ENCODE results near the gene MECR.
A peak's percentile ranks its signal among the peaks of the same experiment; 100 is the strongest.
"Not testable (repeated sequence)": the region's sequence is repeated elsewhere in the genome, so short reads cannot be mapped to it uniquely, and the experiment has no call there.

MECR gene

GRCh38 chr1:29234881-29235280, 4.1 kb upstream of the MECR start:
- not testable (repeated sequence) for DNase-seq

DNA sequence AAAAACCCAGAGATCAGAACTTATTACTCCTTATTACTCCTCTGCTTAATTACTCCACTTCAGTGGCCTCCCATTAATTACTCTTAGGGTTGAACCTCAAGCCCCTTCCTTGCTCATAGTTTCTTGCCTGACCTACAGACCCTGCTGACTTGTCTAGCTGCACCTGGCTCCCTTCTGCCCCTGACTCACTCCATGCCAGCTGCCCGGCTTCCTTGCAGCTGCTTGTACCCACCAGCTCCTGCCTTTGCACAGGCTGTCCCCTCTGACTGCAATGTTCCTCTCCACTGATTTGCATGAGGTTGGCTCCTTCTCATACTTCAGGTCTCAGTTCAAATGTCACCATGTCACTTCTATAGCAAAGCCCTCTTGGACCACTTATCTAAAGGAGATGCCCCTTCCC, 3.7 kb upstream of the MECR start:
- DNase-seq: no peak

GRCh38 chr1:29233693-29234092, 3.0 kb upstream of the MECR start:
- DNase-seq: no peak

GRCh38 chr1:29232387-29232786, 1.7 kb upstream of the MECR start:
- DNase-seq: no peak

- DNase-seq: no peak
These were observed 556 bp downstream of the MECR start for GRCh38 chr1:29230204-29230552.

GRCh38 chr1:29227511-29227910, 3.2 kb downstream of the MECR start:
- no peak for DNase-seq

- no peak for DNase-seq
These were observed 5.4 kb downstream of the MECR start for GRCh38 chr1:29225361-29225760.

GRCh38 chr1:29224356-29224837, 6.3 kb downstream of the MECR start:
- DNase-seq: peak; percentile 61

- no peak for DNase-seq
These were observed 7.2 kb downstream of the MECR start for GRCh38 chr1:29223521-29223920.

GRCh38 chr1:29222686-29223085, 8.0 kb downstream of the MECR start:
- no peak for DNase-seq

DNA sequence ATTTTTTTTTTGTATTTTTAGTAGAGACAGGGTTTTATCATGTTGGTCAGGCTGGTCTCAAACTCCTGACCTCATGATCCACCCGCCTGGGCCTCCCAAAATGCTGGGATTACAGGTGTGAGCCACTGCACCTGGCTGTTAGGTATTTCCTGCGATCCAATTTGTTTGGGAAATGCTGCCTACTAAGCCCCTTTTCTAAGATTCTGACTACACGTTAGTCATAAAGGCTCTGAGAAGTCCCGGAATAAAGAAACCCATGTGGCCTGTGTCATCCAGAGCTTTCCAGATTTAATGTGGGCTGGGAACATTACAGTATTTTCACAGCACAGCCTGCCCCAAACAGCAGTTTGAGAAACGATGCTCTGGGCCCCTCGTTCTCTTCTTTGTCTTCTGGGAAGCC, 8.5 kb downstream of the MECR start:
- not testable (repeated sequence) for DNase-seq

DNA sequence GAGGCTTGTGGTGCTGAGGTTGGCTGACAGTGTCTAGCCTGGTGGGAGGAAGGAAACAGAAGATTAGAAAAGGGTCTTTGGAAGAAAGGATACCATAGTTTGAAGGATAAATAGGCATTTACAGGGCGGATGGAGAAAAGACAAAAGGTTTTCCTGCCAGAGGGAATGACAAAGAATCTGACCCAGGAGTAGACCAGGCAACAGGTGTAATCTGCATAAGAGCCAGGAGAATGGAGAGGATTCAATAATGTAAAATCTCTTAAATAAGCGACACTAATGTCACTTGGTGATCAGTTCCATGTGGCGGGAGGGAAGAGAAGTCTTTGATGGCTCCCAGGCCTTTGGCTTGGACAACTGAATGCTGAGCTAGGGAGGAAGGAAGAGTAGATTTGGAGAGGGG, 9.4 kb downstream of the MECR start:
- no peak for DNase-seq

DNA sequence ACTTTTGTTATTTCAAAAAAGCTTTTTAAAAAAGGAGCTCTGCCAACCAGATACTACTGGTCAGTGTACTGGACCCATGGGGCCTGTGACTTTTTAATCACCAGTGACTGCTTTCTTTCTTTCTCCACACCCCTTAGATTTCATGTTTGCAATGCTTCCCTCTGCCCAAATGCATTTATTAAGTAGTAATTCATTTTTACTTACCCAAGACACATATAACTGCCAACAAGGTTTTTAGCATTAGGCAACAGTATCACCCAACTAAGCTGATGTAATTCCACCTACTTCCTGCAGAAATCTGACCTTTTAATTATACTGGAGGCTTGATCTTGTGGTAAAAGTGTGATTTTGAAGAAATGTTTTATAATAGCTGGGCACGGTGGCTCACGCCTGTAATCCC, 12.5 kb downstream of the MECR start:
- DNase-seq: no peak

DNA sequence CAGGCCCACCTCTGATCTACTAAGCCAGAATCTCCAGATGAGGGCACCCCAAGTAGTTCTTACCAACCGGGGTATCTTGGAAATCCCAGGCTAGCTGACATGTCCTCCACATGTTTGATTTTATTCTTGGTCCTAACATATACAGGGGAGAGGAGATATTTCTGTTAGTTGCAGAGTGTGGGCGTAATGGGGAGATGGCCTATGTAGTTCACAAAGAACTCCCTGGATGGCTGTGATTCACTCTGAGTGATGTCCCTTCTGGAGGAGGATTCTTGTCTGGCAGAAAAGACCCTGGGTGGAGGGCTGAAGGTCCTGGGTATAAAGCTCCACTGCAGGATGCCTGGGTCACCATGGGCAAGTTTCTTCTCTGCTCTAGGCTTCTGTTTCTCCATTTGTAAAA, 13.1 kb downstream of the MECR start:
- no peak for DNase-seq

DNA sequence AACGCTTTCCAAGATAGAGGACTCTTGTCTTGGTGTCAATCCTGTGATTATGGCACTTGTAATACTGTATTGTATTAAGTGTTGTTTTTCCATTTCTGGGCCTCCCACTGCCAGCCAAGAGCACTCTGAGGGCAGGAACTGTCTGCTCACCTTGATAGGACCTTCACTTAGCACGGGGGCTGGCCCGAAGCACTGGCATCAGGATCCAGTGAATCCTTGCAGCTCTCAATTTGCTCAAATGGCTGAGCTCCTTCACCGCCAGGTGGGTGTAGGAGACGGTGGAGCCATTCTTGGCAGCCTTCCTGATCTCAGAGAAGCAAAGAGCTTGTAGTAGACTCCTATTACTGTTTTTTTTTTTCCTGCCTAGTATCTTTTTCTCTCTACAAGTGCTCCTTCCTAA, 17.7 kb downstream of the MECR start:
- no peak for DNase-seq

DNA sequence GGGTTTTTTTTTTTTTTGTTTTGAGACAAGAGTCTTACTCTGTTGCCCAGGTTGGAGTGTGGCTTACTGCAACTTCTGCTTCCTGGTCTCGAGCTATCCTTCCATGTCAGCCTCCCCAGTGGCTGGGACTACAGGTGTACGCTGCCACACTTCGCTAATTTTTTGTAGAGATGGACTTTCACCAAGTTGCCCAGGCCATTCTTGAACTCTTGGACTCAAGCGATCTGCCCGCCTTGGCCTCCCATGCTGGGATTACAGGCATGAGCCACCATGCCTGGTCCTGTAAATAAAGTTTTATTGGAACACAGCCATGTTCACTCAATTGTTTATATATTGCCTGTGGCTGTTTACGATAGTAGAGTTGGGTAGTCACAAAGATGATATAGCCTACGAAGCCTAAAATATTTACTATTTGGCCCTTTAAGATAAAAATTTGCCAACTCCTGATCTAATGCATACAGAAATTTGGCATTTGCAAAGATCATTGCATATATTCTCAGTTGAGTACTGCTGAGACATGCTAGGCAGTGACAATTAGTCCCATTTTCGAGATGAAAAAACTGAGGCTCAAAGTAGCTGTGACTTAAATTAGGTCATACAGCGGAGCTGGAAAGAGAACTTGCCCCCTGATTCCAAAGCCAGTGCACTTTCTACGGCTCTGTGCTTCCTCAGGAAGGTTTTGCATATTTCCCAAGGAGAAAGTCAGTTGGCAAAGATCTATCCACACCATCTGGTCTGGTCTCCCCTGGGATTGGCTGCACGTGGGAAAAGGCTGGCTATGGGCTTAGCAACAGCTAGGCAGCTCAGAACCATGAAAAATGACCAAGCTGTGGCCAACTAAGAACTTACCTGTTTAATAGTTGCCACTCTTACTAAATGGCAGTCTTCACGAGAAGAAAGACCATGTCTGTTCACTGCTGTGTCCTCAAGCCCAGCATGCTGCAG, 19.4 kb downstream of the MECR start:
- no peak for DNase-seq

- no peak for DNase-seq
These were observed 20.3 kb downstream of the MECR start for GRCh38 chr1:29210278-29211085.

GRCh38 chr1:29209173-29209572, 21.6 kb downstream of the MECR start:
- no peak for DNase-seq

DNA sequence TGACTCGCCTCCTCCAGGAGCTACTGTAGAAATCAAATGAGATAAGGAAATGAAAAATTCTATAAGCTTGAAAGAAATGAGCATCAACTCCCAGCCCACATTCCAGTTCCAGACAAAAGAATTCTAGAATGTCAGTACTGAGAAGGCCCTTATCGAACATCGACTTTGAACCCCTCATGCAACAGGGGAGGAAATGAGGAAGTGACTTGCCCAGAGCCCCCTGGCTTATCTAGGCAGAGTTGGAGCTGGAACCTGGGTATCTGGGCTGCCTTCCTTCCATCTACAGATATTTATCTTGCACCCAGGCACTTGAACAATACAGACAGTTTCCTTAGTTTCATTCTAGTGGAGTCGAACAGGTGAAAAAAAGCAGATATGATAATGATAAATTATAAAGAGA, 22.3 kb downstream of the MECR start:
- DNase-seq: peak; percentile 61

- DNase-seq: peak; percentile 97
These were observed 28.0 kb downstream of the MECR start for GRCh38 chr1:29202584-29203340.

GRCh38 chr1:29202053-29202452, 28.7 kb downstream of the MECR start:
- DNase-seq: peak; percentile 72

DNA sequence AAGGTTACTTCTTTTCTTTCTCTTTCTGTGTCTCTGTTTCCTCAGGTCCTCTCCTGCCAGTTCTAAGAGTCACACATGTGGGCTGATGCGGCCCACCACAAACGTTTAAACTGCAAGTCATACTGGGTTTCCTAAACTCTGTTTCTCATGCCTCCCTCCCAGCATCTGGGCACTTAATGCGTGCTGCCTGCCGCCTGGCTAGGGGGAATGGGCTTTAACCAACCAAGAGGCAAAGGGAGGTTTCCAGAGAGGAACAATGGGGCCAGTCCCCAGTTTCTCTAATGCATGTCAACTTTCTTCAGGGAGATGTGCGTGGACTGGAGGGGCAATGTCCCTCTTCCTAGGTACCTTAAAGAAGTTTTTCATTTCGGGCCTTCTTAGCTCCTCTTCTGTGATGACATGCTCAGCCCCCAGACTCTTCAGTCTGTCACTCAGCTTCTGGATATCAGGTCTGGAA, 29.1 kb downstream of the MECR start:
- DNase-seq: peak; percentile 66

Data from hematopoietic multipotent progenitor cell treated with erythropoietin and hydrocortisone succinate and interleukin-3 and kit ligand, for 4 days (in vitro differentiated cells).